ENCODE measurements around the gene UBE2J2. TPM values are rescaled to one million over a fixed set of nuclear protein-coding genes. Genes with fewer than 3 reads are reported as not detected.

UBE2J2 gene
- total and polyA plus RNA-seq, 2 of the 8 experiments (the other 6 are each of a cell fraction or from before 2014, with no cell fraction given) = 33.6 to 67.9 TPM

GRCh38 chr1:1280782-1281481 lies 7.3 kb upstream of the UBE2J2 start:
- POLR2A ChIA-PET (ENCODE audit: partially characterized antibody) = interaction anchor here (1.2 kb wide), 1 partner anchor 13 kb away, joined by 3 read pairs; no protein-coding TSS in a partner anchor
- CTCF ChIA-PET (ENCODE audit: partially characterized antibody) = interaction anchor here (0.6 to 6.1 kb wide), 5 partner anchors 10 to 278 kb away, joined by 3 to 38 read pairs (median 3); no protein-coding TSS in a partner anchor
- Histone ChIP-seq H3K14ac (ENCODE audit: insufficient read length) (no peak overlapping the region), H3K4me1 (replicated peaks in 1 of 4; ENCODE audit: control insufficient read depth in 3 of 4, insufficient read depth in 4 of 4, low read length in 3 of 4) (peaks cover 0 to 2% (median under 1%) of the 10 kb centered on the region in 4 experiments; a peak in 1 of 7 replicates), H2BK12ac (ENCODE audit: low read depth, low read length) (no peak overlapping the region), H3K4me3 (ENCODE audit: extremely low read depth in 1 of 4, insufficient read depth in 2 of 4, low read depth in 3 of 4, low read length in 4 of 4) (no peak overlapping the region), H3K4me2 (ENCODE audit: insufficient read depth in 1 of 2, low read depth in 2 of 2, low read length in 2 of 2) (no peak overlapping the region), H3K9me3 (ENCODE audit: insufficient read depth in 2 of 2, low read depth in 1 of 2, low read length in 1 of 2) (no peaks in the 10 kb centered on the region), H3K79me1 (ENCODE audit: low read depth, low read length) (no peaks in the 10 kb centered on the region), H3K27ac (ENCODE audit: low read depth, low read length) (no peak overlapping the region), H2AFZ (ENCODE audit: low read length) (no peak overlapping the region), H2BK120ac (replicated peaks; ENCODE audit: low read depth, low read length) (no peak overlapping the region), H3K27me3 (replicated peaks in 1 of 4; ENCODE audit: control insufficient read depth in 3 of 4, extremely low read depth in 1 of 4, insufficient read depth in 3 of 4, low read length in 3 of 4) (no peaks in the 10 kb centered on the region), H3K9ac (replicated peaks in 1 of 4; ENCODE audit: extremely low read depth in 1 of 4, low read depth in 3 of 4, low read length in 3 of 4) (no peak overlapping the region), H3K18ac (ENCODE audit: extremely low read depth, low read length) (no peak overlapping the region), H2BK20ac (ENCODE audit: low read length) (no peak overlapping the region), H3K4ac (replicated peaks; ENCODE audit: insufficient read length, low read depth, low read length) (no peak overlapping the region), H4K20me1 (replicated peaks in 1 of 2; ENCODE audit: control insufficient read depth in 1 of 2, insufficient read depth in 2 of 2, low read length in 2 of 2) (no peaks in the 10 kb centered on the region), H4K8ac (ENCODE audit: extremely low read depth, insufficient read depth, low read length) (no peak overlapping the region), H2AK5ac (ENCODE audit: low read depth, low read length) (no peak overlapping the region), H4K5ac (ENCODE audit: insufficient read length, low read depth, low read length) (no peak overlapping the region), H2BK5ac (ENCODE audit: low read depth, low read length) (no peak overlapping the region), H3K56ac (replicated peaks; ENCODE audit: insufficient read length, low read depth, low read length) (no peak overlapping the region), H3K23me2 (ENCODE audit: low read depth, low read length) (no peaks in the 10 kb centered on the region), H2BK15ac (ENCODE audit: low read length) (no peak overlapping the region), H3K36me3 (ENCODE audit: control insufficient read depth in 2 of 4, insufficient read depth in 4 of 4, low read length in 3 of 4) (no peaks in the 10 kb centered on the region), H3K23ac (ENCODE audit: insufficient read length) (no peak overlapping the region), H4K91ac (replicated peaks; ENCODE audit: insufficient read length, low read length) (no peak overlapping the region), H3K79me2 (ENCODE audit: control insufficient read depth in 1 of 2, insufficient read depth in 2 of 2, low read length in 2 of 2) (no peaks in the 10 kb centered on the region)
- no peak for DNase-seq (ENCODE audit: low read depth in 1 of 2, low spot score in 2 of 2)
- no peak for FAIRE-seq
- 90% methylated on average over 17 of the region's 21 CpGs; no CpG with 5 or more reads in 1 of the 2 experiments for WGBS, 2 experiments (ENCODE audit: extremely low coverage in 1 of 2, insufficient coverage in 1 of 2, insufficient read length in 1 of 2, insufficient replicate concordance in 2 of 2, low coverage in 1 of 2, low lambda C conversion rate in 2 of 2, missing lambda C conversion rate in 1 of 2)
- TF ChIP-seq SAP30 (IDR thresholded peaks at IDR 0.05; ENCODE audit: insufficient read depth, insufficient replicate concordance, low read length) (no peak), CEBPB (IDR thresholded peaks at IDR 0.05; ENCODE audit: low read depth, low read length) (no peak), MAX (IDR thresholded peaks at IDR 0.05) (no peak), RFX5 (IDR thresholded peaks at IDR 0.05; ENCODE audit: borderline replicate concordance, low read depth, low read length) (no peak), RAD21 (IDR thresholded peaks at IDR 0.05 in 1 of 2, conservative IDR thresholded peaks at IDR 0.05 in 1 of 2; ENCODE audit: low read depth in 2 of 2, low read length in 2 of 2) (no peak), BCL11A (IDR thresholded peaks at IDR 0.05; ENCODE audit: low read depth in 2 of 2, low read length in 2 of 2) (no peak), CBX5 (IDR thresholded peaks at IDR 0.05; ENCODE audit: low read depth, low read length) (no peak), EGR1 (IDR thresholded peaks at IDR 0.05; ENCODE audit: borderline replicate concordance, low read depth, low read length) (no peak), GABPA (IDR thresholded peaks at IDR 0.05; ENCODE audit: borderline replicate concordance, insufficient read depth, low read length) (no peak), CTBP2 (IDR thresholded peaks at IDR 0.05; ENCODE audit: borderline replicate concordance, insufficient read depth, insufficient read length, low read length) (no peak), YY1 (IDR thresholded peaks at IDR 0.05; ENCODE audit: low read depth, low read length) (no peak), GTF2F1 (IDR thresholded peaks at IDR 0.05; ENCODE audit: borderline replicate concordance, low read depth, low read length) (no peak)

Data from H1 (cell line).